Mesendoderm (in vitro differentiated cells): ENCODE measurements around the gene GSTM2.
"Not testable (repeated sequence)": the region's sequence is repeated elsewhere in the genome, so short reads cannot be mapped to it uniquely, and the experiment has no call there.

ENCODE experiments used
- DNase-seq: peaks from one replicate; pipeline ENCODE4 v3.0.0; 2013
- H2AK5ac ChIP-seq: 2 replicates; pipeline ENCODE4 v1.6.1; 2013; ENCODE audit warnings: low read length, inconsistent platforms
- H2BK120ac ChIP-seq: 2 replicates; pipeline ENCODE4 v1.6.1; 2013; ENCODE audit warnings: low read depth, mild to moderate bottlenecking, low read length, moderate library complexity, mixed read lengths
- H2BK15ac ChIP-seq: replicated peaks from 2 replicates; pipeline ENCODE4 v1.6.1; 2013; ENCODE audit warnings: low read depth, mild to moderate bottlenecking, moderate library complexity
- H2BK5ac ChIP-seq: 2 replicates; pipeline ENCODE4 v1.6.1; 2013; ENCODE audit warnings: low read length, inconsistent platforms
- H3K18ac ChIP-seq: 2 replicates; pipeline ENCODE4 v1.6.1; 2013; ENCODE audit warnings: mild to moderate bottlenecking, low read length, mixed read lengths
- H3K23ac ChIP-seq: one replicate; pipeline ENCODE4 v1.6.1; 2013; ENCODE audit warnings: low read length
- H3K27ac ChIP-seq: 2 replicates; pipeline ENCODE4 v1.5.1; 2013; ENCODE audit warnings: low read depth, mild to moderate bottlenecking, inconsistent platforms, low read length, moderate library complexity
- H3K27me3 ChIP-seq: 2 replicates; pipeline ENCODE4 v1.6.1; 2013; ENCODE audit warnings: low read length, control low read depth, mild to moderate bottlenecking, inconsistent platforms; ENCODE audit not compliant: insufficient read depth, poor library complexity
- H3K36me3 ChIP-seq: 2 replicates; pipeline ENCODE4 v1.6.1; 2013; ENCODE audit warnings: low read length, inconsistent platforms; ENCODE audit not compliant: control insufficient read depth, insufficient read depth
- H3K4ac ChIP-seq: one replicate; pipeline ENCODE4 v1.6.1; 2013; ENCODE audit warnings: low read depth, mild to moderate bottlenecking, low read length, moderate library complexity
- H3K4me1 ChIP-seq: 2 replicates; pipeline ENCODE4 v1.6.1; 2013; ENCODE audit warnings: low read depth, low read length, inconsistent platforms; ENCODE audit not compliant: control insufficient read depth
- H3K4me2 ChIP-seq: 2 replicates; pipeline ENCODE4 v1.6.1; 2013; ENCODE audit warnings: low read length
- H3K4me3 ChIP-seq: 2 replicates; pipeline ENCODE4 v1.5.1; 2013; ENCODE audit warnings: mild to moderate bottlenecking, low read length
- H3K56ac ChIP-seq: one replicate; pipeline ENCODE4 v1.6.1; 2013; ENCODE audit warnings: low read length
- H3K79me1 ChIP-seq: 2 replicates; pipeline ENCODE4 v1.6.1; 2013; ENCODE audit warnings: low read length, inconsistent platforms
- H3K79me2 ChIP-seq: 2 replicates; pipeline ENCODE4 v1.6.1; 2013; ENCODE audit warnings: mild to moderate bottlenecking, low read length; ENCODE audit not compliant: control insufficient read depth, insufficient read depth
- H3K9ac ChIP-seq: 2 replicates; pipeline ENCODE4 v1.6.1; 2013; ENCODE audit warnings: low read length, inconsistent platforms
- H4K5ac ChIP-seq: one replicate; pipeline ENCODE4 v1.6.1; 2013; ENCODE audit warnings: low read length
- H4K8ac ChIP-seq: one replicate; pipeline ENCODE4 v1.6.1; 2013; ENCODE audit warnings: low read depth, mild to moderate bottlenecking, control low read depth, low read length, moderate library complexity
- WGBS: extraction: QIAGEN DNeasy Blood & Tissue Kit; methylation state at CpG from one replicate; pipeline ENCODE4 v1.1.7; 2013; ENCODE audit warnings: low lambda C conversion rate, missing lambda C conversion rate; ENCODE audit not compliant: insufficient coverage; ENCODE audit errors: extremely low coverage; 5-methylcytosine and 5-hydroxymethylcytosine counted together

Gene GSTM2

GRCh38 chr1:109695138-109695537 is 27.3 kb downstream of the GSTM2 start:
- not testable (repeated sequence) for DNase-seq, H3K4ac ChIP-seq, H3K27ac ChIP-seq, H2AK5ac ChIP-seq, H3K79me2 ChIP-seq, H2BK5ac ChIP-seq, H2BK15ac ChIP-seq, H3K9ac ChIP-seq, H4K5ac ChIP-seq, H3K4me3 ChIP-seq, H3K36me3 ChIP-seq, H3K23ac ChIP-seq, H3K79me1 ChIP-seq, H3K27me3 ChIP-seq, H3K4me2 ChIP-seq, H2BK120ac ChIP-seq, H3K18ac ChIP-seq, H4K8ac ChIP-seq, H3K56ac ChIP-seq, H3K4me1 ChIP-seq
- no CpG with 5 or more reads among the region's 3 CpGs for WGBS

GRCh38 chr1:109697066-109697465 is 29.2 kb downstream of the GSTM2 start:
- no CpG with 5 or more reads among the region's 4 CpGs for WGBS

GRCh38 chr1:109697861-109698260 is 30.0 kb downstream of the GSTM2 start:
- not testable (repeated sequence) for H2BK120ac ChIP-seq, H3K79me2 ChIP-seq, H3K23ac ChIP-seq, H2BK5ac ChIP-seq, H3K4me1 ChIP-seq, H2BK15ac ChIP-seq, H3K4ac ChIP-seq, H4K8ac ChIP-seq, H3K27ac ChIP-seq, H3K4me2 ChIP-seq, H3K4me3 ChIP-seq, H3K79me1 ChIP-seq, DNase-seq, H4K5ac ChIP-seq, H3K9ac ChIP-seq, H3K27me3 ChIP-seq, H2AK5ac ChIP-seq, H3K18ac ChIP-seq, H3K36me3 ChIP-seq, H3K56ac ChIP-seq
- no CpG with 5 or more reads among the region's 4 CpGs for WGBS

More at GRCh38 chr1:109697066-109697465, 29.2 kb downstream of the GSTM2 start:
- H3K27ac ChIP-seq = no peak overlapping the region
- H3K4me3 ChIP-seq = no peak overlapping the region
- H3K79me1 ChIP-seq = no peaks in the 10 kb centered on the region
- H2BK5ac ChIP-seq = no peak overlapping the region
- no peak overlapping the region for H2BK120ac ChIP-seq
- no peak overlapping the region for H3K9ac ChIP-seq
- H4K8ac ChIP-seq = no peak overlapping the region
- H2AK5ac ChIP-seq = no peak overlapping the region
- no peak overlapping the region for H2BK15ac ChIP-seq
- no peaks in the 10 kb centered on the region for H3K79me2 ChIP-seq
- H3K36me3 ChIP-seq = no peaks in the 10 kb centered on the region
- H3K4ac ChIP-seq = no peak overlapping the region
- no peak overlapping the region for H4K5ac ChIP-seq
- H3K56ac ChIP-seq = no peak overlapping the region
- H3K27me3 ChIP-seq = no peaks in the 10 kb centered on the region
- no peak for DNase-seq
- no peak overlapping the region for H3K18ac ChIP-seq
- no peaks in the 10 kb centered on the region for H3K4me1 ChIP-seq
- no peak overlapping the region for H3K23ac ChIP-seq
- no peak overlapping the region for H3K4me2 ChIP-seq

GRCh38 chr1:109702940-109703339 is 35.1 kb downstream of the GSTM2 start:
- not testable (repeated sequence) for H3K27ac ChIP-seq, H3K18ac ChIP-seq, H2AK5ac ChIP-seq, H2BK15ac ChIP-seq, H3K4ac ChIP-seq, H3K4me1 ChIP-seq, H3K4me3 ChIP-seq, H2BK5ac ChIP-seq, H3K56ac ChIP-seq, H4K5ac ChIP-seq, DNase-seq, H3K27me3 ChIP-seq, H3K36me3 ChIP-seq, H3K79me2 ChIP-seq, H3K9ac ChIP-seq, H3K23ac ChIP-seq, H4K8ac ChIP-seq, H2BK120ac ChIP-seq, H3K4me2 ChIP-seq, H3K79me1 ChIP-seq
- WGBS = no CpG with 5 or more reads among the region's 3 CpGs

GRCh38 chr1:109704173-109704572 is 36.3 kb downstream of the GSTM2 start:
- Histone ChIP-seq H3K27ac (no peak overlapping the region), H3K18ac (no peak overlapping the region), H2BK15ac (no peak overlapping the region), H4K5ac (no peak overlapping the region), H3K79me2 (no peaks in the 10 kb centered on the region), H3K4me1 (no peaks in the 10 kb centered on the region), H3K79me1 (no peaks in the 10 kb centered on the region), H3K27me3 (no peaks in the 10 kb centered on the region), H3K4me2 (no peak overlapping the region), H3K4ac (no peak overlapping the region), H2BK120ac (no peak overlapping the region), H3K4me3 (no peak overlapping the region), H3K23ac (no peak overlapping the region), H4K8ac (no peak overlapping the region), H3K56ac (no peak overlapping the region), H3K36me3 (no peaks in the 10 kb centered on the region), H3K9ac (no peak overlapping the region), H2BK5ac (no peak overlapping the region), H2AK5ac (no peak overlapping the region)
- no peak for DNase-seq
- WGBS = no CpG with 5 or more reads among the region's 8 CpGs

GRCh38 chr1:109705411-109705810 is 37.6 kb downstream of the GSTM2 start:
- Histone ChIP-seq H3K79me1 (no peaks in the 10 kb centered on the region), H4K8ac (no peak overlapping the region), H3K4me2 (no peak overlapping the region), H3K27ac (no peak overlapping the region), H3K4me1 (no peaks in the 10 kb centered on the region), H3K9ac (no peak overlapping the region), H2BK5ac (no peak overlapping the region), H2AK5ac (no peak overlapping the region), H3K4me3 (no peak overlapping the region), H3K4ac (no peak overlapping the region), H3K56ac (no peak overlapping the region), H3K79me2 (no peaks in the 10 kb centered on the region), H3K36me3 (no peaks in the 10 kb centered on the region), H3K23ac (no peak overlapping the region), H2BK120ac (no peak overlapping the region), H3K27me3 (no peaks in the 10 kb centered on the region), H3K18ac (no peak overlapping the region), H2BK15ac (no peak overlapping the region), H4K5ac (no peak overlapping the region)
- no peak for DNase-seq
- WGBS = no CpG with 5 or more reads among the region's 4 CpGs
